ENCODE measurements around the gene CPEB2. TPM values are rescaled to one million over a fixed set of nuclear protein-coding genes. Genes with fewer than 3 reads are reported as not detected.

The CPEB2 gene
- total RNA-seq, 1 experiment from 2014 or later = 3.3 TPM

GRCh38 chr4:15025693-15026092 is 23.4 kb downstream of the CPEB2 start:
- Mint-ChIP-seq H3K27me3 (ENCODE audit: low read depth) (no peaks in the 10 kb centered on the region), H3K27ac (no peak overlapping the region), H3K9me3 (no peaks in the 10 kb centered on the region), H3K4me1 (peaks cover 7% of the 10 kb centered on the region; the same call in 1 of the 2 replicates), H3K36me3 (no peaks in the 10 kb centered on the region), H3K4me3 (no peak overlapping the region)
- ATAC-seq (no peak), DNase-seq (ENCODE audit: low spot score) (no peak)
- POLR2A ChIA-PET = no interaction called here
- CTCF ChIA-PET = no interaction called here
- TF ChIP-seq SOX15 (CRISPR knock-in tag; IDR thresholded peaks at IDR 0.05) = no peak
- TF ChIP-seq TEAD1 (CRISPR knock-in tag; IDR thresholded peaks at IDR 0.05) = no peak
- no peak for TF ChIP-seq ZNF425 (CRISPR knock-in tag; conservative IDR thresholded peaks at IDR 0.05)

DNA sequence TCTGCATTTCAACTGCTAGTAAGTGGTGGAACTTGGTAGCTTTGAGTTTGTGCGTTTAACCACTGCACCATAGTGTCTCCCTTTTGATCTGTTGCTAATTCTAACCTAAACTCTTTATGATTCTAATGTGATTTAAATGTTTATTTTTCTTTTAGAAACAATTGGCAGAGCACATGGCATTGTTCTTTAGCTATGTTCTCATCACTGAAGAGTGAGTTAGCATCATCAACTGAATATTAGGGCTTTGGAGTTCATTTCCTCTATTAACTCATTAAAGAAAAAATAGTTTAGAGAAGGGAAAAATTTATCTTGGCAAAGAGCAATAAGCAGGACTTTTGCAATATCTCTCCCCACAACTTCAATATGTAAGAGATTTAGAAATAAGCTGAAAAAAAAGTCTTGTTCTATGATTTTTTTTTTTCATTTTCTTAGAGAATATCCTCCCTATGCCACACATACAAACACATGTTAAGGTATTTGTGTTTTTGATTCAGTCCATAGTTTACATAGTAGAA is 25.7 kb downstream of the CPEB2 start:
- Mint-ChIP-seq H3K9me3 (0 out of 2 replicates have a peak, but pooled peaks cover under 1% of the 10 kb centered on the region), H3K27ac (no peak overlapping the region), H3K4me3 (no peak overlapping the region), H3K4me1 (peaks cover 7% of the 10 kb centered on the region; the same call in 1 of the 2 replicates), H3K27me3 (ENCODE audit: low read depth) (no peaks in the 10 kb centered on the region), H3K36me3 (peaks cover 1% of the 10 kb centered on the region)
- POLR2A ChIA-PET = no interaction called here
- ATAC-seq (no peak), DNase-seq (ENCODE audit: low spot score) (no peak)
- TF ChIP-seq PRRX2 (CRISPR knock-in tag; IDR thresholded peaks at IDR 0.05) = no peak
- no peak for TF ChIP-seq CREB1 (CRISPR knock-in tag; IDR thresholded peaks at IDR 0.05)
- TF ChIP-seq HMGA2 (CRISPR knock-in tag; IDR thresholded peaks at IDR 0.05) = no peak
- TF ChIP-seq ZMAT4 (CRISPR knock-in tag; IDR thresholded peaks at IDR 0.05) = no peak
- TF ChIP-seq TCF7 (CRISPR knock-in tag; IDR thresholded peaks at IDR 0.05; ENCODE audit: low read depth) = no peak
- no peak for TF ChIP-seq NR2C2 (CRISPR knock-in tag; IDR thresholded peaks at IDR 0.05)
- TF ChIP-seq ETV6 (CRISPR knock-in tag; IDR thresholded peaks at IDR 0.05) = no peak
- no peak for TF ChIP-seq ATF6 (CRISPR knock-in tag; IDR thresholded peaks at IDR 0.05)
- no peak for TF ChIP-seq GRHL2 (CRISPR knock-in tag; IDR thresholded peaks at IDR 0.05; ENCODE audit: insufficient replicate concordance, severe bottlenecking)
- TF ChIP-seq USF1 (CRISPR knock-in tag; IDR thresholded peaks at IDR 0.05) = no peak
- TF ChIP-seq MXD4 (CRISPR knock-in tag; IDR thresholded peaks at IDR 0.05; ENCODE audit: borderline replicate concordance) = no peak
- TF ChIP-seq AR (CRISPR knock-in tag; IDR thresholded peaks at IDR 0.05) = no peak
- CTCF ChIA-PET = interaction anchor here (0.5 kb wide), 1 partner anchor 13 kb away, joined by 3 read pairs; no protein-coding TSS in a partner anchor

DNA sequence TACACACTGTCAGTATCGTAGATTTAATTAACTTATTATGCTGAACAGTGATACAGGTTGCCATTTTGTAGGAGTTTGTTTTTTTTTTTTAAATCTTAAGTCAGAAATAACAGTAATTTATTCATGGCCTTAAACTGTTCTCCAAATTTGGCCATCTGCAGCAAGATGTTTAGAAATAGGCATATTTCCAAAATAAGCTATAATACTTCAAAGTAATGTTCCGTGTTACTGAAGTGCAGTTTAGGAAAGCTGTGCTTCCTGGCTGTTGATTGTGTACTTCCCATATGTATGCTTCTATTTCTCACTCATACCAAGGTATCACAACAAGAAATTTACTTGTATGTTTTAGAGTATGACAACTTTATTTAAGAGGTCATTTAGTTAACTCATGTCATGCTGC is 28.9 kb downstream of the CPEB2 start:
- Mint-ChIP-seq H3K4me1 (peaks cover 7% of the 10 kb centered on the region; the same call in 1 of the 2 replicates), H3K27ac (no peak overlapping the region), H3K4me3 (no peak overlapping the region), H3K9me3 (peaks cover 17% of the 10 kb centered on the region), H3K36me3 (peaks cover 22% of the 10 kb centered on the region), H3K27me3 (ENCODE audit: low read depth) (no peaks in the 10 kb centered on the region)
- POLR2A ChIA-PET = no interaction called here
- DNase-seq (ENCODE audit: low spot score) (no peak), ATAC-seq (no peak)
- CTCF ChIA-PET = no interaction called here
- TF ChIP-seq ZNF512 (CRISPR knock-in tag; IDR thresholded peaks at IDR 0.05; ENCODE audit: borderline replicate concordance) (no peak), PRRX2 (CRISPR knock-in tag; IDR thresholded peaks at IDR 0.05) (no peak), ZNF423 (CRISPR knock-in tag; IDR thresholded peaks at IDR 0.05) (no peak), EMX1 (CRISPR knock-in tag; IDR thresholded peaks at IDR 0.05) (no peak), NR3C1 (CRISPR knock-in tag; conservative IDR thresholded peaks at IDR 0.05; ENCODE audit: low read depth) (no peak)
- TF ChIP-seq, protein P1, sequence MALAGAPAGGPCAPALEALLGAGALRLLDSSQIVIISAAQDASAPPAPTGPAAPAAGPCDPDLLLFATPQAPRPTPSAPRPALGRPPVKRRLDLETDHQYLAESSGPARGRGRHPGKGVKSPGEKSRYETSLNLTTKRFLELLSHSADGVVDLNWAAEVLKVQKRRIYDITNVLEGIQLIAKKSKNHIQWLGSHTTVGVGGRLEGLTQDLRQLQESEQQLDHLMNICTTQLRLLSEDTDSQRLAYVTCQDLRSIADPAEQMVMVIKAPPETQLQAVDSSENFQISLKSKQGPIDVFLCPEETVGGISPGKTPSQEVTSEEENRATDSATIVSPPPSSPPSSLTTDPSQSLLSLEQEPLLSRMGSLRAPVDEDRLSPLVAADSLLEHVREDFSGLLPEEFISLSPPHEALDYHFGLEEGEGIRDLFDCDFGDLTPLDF (CRISPR knock-in tag; IDR thresholded peaks at IDR 0.05) = no peak
